A172 (cell line): Measurements from ENCODE around the gene POLR2M. TPM values are rescaled to one million over a fixed set of nuclear protein-coding genes. Genes with fewer than 3 reads are reported as not detected.

Source experiments
- DNase-seq: peaks from one replicate; pipeline ENCODE4 v3.0.0-alpha.2; 2015; ENCODE audit warnings: low spot score
- total RNA-seq: library from RNA; depleted of rRNA; stranded (reverse); fragments of >200 nt; shearing (Covaris generic); gene quantifications from 2 replicates; pipeline ENCODE4 v1.2.3, GENCODE V29; 2014; rRNA removed

The POLR2M gene
- 114 and 151 TPM in 2 replicates for total RNA-seq

GRCh38 chr15:57706405-57707209 is at the start of gene POLR2M:
Gene POLR2M, plus strand, starts transcription at chr15:57706714. Its CDS starts 129 bp downstream, at chr15:57706843.
- peak; percentile 96 for DNase-seq

- no peak for DNase-seq
Measured at GRCh38 chr15:57657619-57658018, 48.9 kb upstream of the POLR2M start.

- DNase-seq, result no peak
Measured at GRCh38 chr15:57662091-57662744, 44.3 kb upstream of the POLR2M start.

- no peak for DNase-seq
Measured at GRCh38 chr15:57662802-57663201, 43.7 kb upstream of the POLR2M start.

GRCh38 chr15:57663262-57663661 is 43.3 kb upstream of the POLR2M start:
- DNase-seq, result no peak

- DNase-seq, result no peak
Measured at GRCh38 chr15:57665194-57665593, 41.3 kb upstream of the POLR2M start.

DNA sequence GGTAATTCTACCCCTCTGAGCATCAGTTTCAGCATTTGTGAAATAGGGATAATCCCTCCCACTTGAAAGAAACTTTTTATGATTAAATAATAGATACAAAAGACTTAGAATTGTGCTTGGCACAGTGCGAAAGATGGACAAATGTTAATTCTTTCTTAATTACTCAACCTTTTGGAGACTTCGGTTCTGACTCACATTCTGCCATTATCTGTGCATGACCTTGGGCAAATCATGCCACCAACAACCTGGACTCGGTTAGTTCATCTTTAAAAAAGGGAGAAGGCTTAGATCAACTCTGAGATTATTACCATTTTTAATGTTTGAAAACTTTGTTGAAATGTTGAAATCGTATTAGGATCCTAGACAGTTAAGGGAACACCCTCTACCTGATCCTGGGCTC is 40.6 kb upstream of the POLR2M start:
- no peak for DNase-seq

- DNase-seq, result peak; percentile 44
Measured at GRCh38 chr15:57667171-57667849, 39.2 kb upstream of the POLR2M start.

GRCh38 chr15:57668016-57668415 is 38.5 kb upstream of the POLR2M start:
- no peak for DNase-seq

DNA sequence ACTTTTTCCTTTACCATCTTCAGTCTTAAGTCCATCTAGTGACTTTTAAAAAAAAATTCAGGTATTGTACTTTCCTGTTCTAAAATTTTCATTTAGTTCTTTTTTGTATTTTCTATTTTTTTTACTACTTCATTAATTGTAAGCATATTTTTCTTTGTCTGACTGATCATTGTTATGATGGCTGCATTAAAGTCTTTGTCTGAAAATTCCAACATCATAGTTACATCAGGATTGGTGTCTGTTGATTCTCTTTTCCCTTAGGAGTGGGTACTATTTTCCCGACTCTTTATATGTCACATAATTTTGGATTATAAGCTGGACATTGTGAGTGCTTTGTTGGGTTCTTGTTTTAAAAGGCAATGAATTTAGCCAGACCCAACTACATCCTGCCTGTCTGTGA is 34.9 kb upstream of the POLR2M start:
- no peak for DNase-seq

GRCh38 chr15:57675481-57676181 is 30.9 kb upstream of the POLR2M start:
- no peak for DNase-seq

DNA sequence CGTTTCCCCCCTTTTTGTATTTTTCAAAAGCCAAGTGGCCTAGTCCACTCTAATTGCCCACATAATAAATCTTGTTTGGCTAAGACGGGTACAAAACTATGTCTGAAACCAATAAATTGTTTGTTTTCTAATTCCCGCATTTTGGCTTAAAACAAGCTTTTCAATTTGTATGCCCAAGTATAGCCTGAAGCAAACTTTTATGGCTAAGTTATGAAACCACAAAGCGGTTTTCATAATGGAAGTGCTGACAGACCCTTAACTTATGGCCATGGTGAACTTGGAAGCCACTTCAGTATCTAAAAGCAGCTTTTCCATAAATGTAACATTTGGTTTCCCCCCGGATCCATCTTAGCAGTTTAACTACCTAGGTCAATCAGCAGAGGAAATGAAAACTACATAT is 29.9 kb upstream of the POLR2M start:
- DNase-seq, result no peak

- no peak for DNase-seq
Measured at GRCh38 chr15:57677204-57677603, 29.3 kb upstream of the POLR2M start.

DNA sequence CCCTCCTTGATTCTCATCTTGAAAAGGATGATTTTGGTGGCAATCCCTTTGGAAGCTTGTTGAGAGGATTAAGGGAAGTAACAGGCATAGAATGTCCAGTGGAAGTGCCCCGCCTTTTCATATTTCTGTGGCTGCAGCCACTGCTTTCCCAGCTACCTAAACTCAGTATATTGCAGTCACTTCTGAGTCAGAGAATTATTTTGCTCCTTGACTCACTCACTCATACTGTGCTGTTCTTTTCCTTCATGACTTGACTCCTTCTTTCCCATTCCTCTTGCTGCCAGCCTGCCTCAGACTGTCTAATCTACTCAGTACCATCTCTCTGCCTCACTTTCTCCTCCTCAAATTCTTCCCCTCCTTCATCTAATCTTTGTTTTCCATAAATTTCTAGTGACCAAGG is 26.5 kb upstream of the POLR2M start:
- peak; percentile 80 for DNase-seq

- no peak for DNase-seq
Measured at GRCh38 chr15:57681011-57681410, 25.5 kb upstream of the POLR2M start.

DNA sequence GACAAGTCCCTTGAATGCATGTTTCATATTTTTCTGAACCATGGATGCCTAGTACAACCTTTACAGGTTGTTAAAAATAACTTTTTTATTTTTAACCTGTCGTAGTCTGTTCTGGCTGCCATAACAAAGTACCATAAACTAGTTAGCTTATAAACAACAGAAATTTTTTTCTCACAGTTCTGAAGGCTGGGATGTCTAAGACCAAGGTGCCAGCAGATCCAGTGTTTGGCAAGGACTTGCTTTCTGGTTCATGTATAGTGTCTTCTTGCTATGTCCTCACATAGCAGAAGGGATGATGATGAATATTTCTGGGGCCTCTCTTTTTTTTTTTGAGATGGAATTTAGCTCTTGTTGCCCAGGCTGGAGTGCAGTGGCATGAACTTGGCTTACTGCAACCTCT is 23.0 kb upstream of the POLR2M start:
- no peak for DNase-seq

DNA sequence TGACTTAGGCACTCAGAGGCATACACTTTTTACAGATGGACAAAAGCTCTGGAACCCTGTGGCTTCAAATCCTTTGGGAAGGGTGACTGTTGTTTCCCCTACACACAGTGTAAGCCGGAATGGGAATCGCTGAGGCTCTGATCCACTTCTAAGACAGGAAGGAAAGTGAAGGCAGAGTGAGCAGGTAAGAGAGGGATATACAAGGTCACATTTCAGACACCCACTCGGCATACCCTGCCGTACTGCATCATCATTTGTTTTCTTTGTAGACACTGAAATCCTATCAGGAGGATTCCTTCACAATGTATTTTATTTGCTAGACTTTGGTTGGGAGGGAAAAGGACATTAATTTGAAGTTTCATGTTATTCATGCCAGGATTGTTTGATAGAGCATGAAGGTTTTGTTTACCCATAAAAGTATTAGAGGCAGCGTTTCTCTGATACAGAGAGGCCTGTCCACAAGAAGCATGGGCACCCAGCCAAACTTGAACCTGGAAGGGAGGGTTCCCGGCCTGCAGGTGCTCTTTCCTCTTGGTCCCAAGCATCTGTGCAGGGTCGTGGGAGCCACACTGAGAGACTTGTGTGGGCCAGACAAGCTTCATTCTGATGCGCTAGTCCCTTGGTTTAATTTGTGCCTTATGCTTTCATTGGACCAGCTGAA is 21.9 kb upstream of the POLR2M start:
- no peak for DNase-seq

GRCh38 chr15:57685306-57686095 is 21.0 kb upstream of the POLR2M start:
- DNase-seq, result no peak

DNA sequence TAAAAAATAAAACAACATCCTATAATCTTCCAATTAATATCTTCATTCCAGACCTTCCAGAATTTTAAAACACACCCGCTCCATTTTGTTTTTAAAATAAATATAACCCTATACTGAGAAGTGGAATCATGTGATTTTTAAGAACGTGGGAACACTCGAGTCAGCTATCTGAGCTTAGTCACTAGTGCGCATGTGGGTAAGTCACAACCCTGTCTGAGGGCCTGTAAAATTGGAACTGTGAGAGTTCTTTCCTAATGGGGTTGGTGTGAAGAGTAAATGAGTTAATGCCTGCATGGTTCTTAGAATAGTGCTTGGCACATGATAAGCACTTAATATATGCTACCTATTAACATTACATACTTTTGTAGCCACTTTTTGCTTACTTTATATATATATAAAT is 19.9 kb upstream of the POLR2M start:
- DNase-seq, result no peak

- no peak for DNase-seq
Measured at GRCh38 chr15:57690341-57690966, 16.1 kb upstream of the POLR2M start.
